ENCODE results near the gene FARS2. TPM values are rescaled to one million over a fixed set of nuclear protein-coding genes. Genes with fewer than 3 reads are reported as not detected.

FARS2 gene
- total and polyA plus RNA-seq, 9 of the 15 experiments (the other 6 are each of a cell fraction or from before 2014, with no cell fraction given), result 16.5 to 62.2 (median 27.0) TPM

DNA sequence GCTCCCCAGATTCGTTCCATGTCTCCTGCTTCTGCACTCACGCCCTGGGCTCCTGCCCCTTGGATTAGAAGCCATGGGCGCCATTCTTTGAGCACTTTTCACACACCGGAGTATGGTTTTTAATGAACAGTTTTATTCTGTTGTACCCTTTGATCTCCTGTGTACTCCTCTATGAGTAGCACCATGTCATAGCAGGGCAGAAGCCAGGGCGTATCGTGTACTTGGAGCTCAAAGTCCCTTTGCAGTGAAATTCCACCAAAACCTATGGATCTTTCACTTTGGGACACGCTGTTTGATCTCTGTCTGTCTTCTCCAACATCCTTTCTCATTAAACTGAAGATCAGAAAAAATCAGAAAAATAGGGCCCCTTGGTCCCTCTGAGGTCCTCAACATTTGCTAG lies 470.1 kb downstream of the FARS2 start:
- ATAC-seq (no peak), FAIRE-seq (no peak), DNase-seq (ENCODE audit: extremely low read depth in 1 of 4, low spot score in 3 of 4) (no peak)
- intact Hi-C loops (cut with micrococcal nuclease), result loop anchor here (1.0 kb wide), 1 partner anchor 14 kb away; no protein-coding TSS in a partner anchor
- Histone ChIP-seq H3K4me2 (ENCODE audit: insufficient read depth, low read length) (no peak overlapping the region), H3K79me2 (ENCODE audit: control insufficient read depth, insufficient read depth, low read length) (no peaks in the 10 kb centered on the region), H3K9ac (ENCODE audit: insufficient read depth in 1 of 2, low read depth in 2 of 2, low read length in 2 of 2) (no peak overlapping the region), H3K27me3 (ENCODE audit: control insufficient read depth in 2 of 2, insufficient read depth in 2 of 2, low read length in 2 of 2) (peaks cover 12 to 49% of the 10 kb centered on the region in 2 experiments), H3K36me3 (ENCODE audit: control insufficient read depth, insufficient read depth, low read length) (no peaks in the 10 kb centered on the region), H3K9me1 (ENCODE audit: control insufficient read depth, insufficient read depth, low read length) (no peaks in the 10 kb centered on the region), H3K27ac (ENCODE audit: extremely low read depth, low read depth, low read length) (no peak overlapping the region), H3K4me3 (no peak overlapping the region), H3K9me3 (replicated peaks; ENCODE audit: control insufficient read depth, insufficient read depth, low read depth, low read length) (no peaks in the 10 kb centered on the region), H3K4me1 (replicated peaks in 1 of 2; ENCODE audit: control insufficient read depth in 2 of 2, insufficient read depth in 2 of 2, low read length in 2 of 2) (no peaks in the 10 kb centered on the region), H4K20me1 (replicated peaks; ENCODE audit: control insufficient read depth, insufficient read depth, low read length) (peaks cover 17% of the 10 kb centered on the region; the same call in 1 of the 2 replicates), H2AFZ (ENCODE audit: low read depth, low read length) (no peak overlapping the region)
- no TSS peak for BruUV-seq (replicated peaks)
- 20% methylated on average over 7 of the region's 7 CpGs for WGBS (ENCODE audit: insufficient coverage, low coverage, missing lambda C conversion rate)
- in situ Hi-C loops (cut with MboI), result no loop called here
- ChIA-PET POLR2A (interaction anchor here (0.9 kb wide), 1 partner anchor 33 kb away, joined by 5 read pairs; no protein-coding TSS in a partner anchor), CTCF (ENCODE audit: low intra/inter-chr PET ratio) (no interaction called here)
- TF ChIP-seq ZNF311 (CRISPR knock-in tag; IDR thresholded peaks at IDR 0.05), result no peak
- TF ChIP-seq, protein P1, sequence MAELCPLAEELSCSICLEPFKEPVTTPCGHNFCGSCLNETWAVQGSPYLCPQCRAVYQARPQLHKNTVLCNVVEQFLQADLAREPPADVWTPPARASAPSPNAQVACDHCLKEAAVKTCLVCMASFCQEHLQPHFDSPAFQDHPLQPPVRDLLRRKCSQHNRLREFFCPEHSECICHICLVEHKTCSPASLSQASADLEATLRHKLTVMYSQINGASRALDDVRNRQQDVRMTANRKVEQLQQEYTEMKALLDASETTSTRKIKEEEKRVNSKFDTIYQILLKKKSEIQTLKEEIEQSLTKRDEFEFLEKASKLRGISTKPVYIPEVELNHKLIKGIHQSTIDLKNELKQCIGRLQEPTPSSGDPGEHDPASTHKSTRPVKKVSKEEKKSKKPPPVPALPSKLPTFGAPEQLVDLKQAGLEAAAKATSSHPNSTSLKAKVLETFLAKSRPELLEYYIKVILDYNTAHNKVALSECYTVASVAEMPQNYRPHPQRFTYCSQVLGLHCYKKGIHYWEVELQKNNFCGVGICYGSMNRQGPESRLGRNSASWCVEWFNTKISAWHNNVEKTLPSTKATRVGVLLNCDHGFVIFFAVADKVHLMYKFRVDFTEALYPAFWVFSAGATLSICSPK (IDR thresholded peaks at IDR 0.05; ENCODE audit: borderline replicate concordance), result no peak
- TF ChIP-seq, protein P2, sequence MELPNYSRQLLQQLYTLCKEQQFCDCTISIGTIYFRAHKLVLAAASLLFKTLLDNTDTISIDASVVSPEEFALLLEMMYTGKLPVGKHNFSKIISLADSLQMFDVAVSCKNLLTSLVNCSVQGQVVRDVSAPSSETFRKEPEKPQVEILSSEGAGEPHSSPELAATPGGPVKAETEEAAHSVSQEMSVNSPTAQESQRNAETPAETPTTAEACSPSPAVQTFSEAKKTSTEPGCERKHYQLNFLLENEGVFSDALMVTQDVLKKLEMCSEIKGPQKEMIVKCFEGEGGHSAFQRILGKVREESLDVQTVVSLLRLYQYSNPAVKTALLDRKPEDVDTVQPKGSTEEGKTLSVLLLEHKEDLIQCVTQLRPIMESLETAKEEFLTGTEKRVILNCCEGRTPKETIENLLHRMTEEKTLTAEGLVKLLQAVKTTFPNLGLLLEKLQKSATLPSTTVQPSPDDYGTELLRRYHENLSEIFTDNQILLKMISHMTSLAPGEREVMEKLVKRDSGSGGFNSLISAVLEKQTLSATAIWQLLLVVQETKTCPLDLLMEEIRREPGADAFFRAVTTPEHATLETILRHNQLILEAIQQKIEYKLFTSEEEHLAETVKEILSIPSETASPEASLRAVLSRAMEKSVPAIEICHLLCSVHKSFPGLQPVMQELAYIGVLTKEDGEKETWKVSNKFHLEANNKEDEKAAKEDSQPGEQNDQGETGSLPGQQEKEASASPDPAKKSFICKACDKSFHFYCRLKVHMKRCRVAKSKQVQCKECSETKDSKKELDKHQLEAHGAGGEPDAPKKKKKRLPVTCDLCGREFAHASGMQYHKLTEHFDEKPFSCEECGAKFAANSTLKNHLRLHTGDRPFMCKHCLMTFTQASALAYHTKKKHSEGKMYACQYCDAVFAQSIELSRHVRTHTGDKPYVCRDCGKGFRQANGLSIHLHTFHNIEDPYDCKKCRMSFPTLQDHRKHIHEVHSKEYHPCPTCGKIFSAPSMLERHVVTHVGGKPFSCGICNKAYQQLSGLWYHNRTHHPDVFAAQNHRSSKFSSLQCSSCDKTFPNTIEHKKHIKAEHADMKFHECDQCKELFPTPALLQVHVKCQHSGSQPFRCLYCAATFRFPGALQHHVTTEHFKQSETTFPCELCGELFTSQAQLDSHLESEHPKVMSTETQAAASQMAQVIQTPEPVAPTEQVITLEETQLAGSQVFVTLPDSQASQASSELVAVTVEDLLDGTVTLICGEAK (IDR thresholded peaks at IDR 0.05), result no peak
- TF ChIP-seq, protein P2 (CRISPR knock-in tag; IDR thresholded peaks at IDR 0.05), result no peak
- TF ChIP-seq NFYB (IDR thresholded peaks at IDR 0.05; ENCODE audit: extremely low read depth, insufficient read length), result no peak
- TF ChIP-seq ILF3 (IDR thresholded peaks at IDR 0.05; ENCODE audit: borderline replicate concordance), result no peak
- TF ChIP-seq, protein P3, sequence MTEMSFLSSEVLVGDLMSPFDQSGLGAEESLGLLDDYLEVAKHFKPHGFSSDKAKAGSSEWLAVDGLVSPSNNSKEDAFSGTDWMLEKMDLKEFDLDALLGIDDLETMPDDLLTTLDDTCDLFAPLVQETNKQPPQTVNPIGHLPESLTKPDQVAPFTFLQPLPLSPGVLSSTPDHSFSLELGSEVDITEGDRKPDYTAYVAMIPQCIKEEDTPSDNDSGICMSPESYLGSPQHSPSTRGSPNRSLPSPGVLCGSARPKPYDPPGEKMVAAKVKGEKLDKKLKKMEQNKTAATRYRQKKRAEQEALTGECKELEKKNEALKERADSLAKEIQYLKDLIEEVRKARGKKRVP (CRISPR knock-in tag; IDR thresholded peaks at IDR 0.05), result no peak
- TF ChIP-seq SIN3A (IDR thresholded peaks at IDR 0.05; ENCODE audit: borderline replicate concordance in 2 of 2, control insufficient read depth in 1 of 2, low read depth in 2 of 2, low read length in 2 of 2), result no peak
